Fibroblast of lung (primary cell): Measurements from ENCODE around the gene MORN1. TPM values are rescaled to one million over a fixed set of nuclear protein-coding genes. Genes with fewer than 3 reads are reported as not detected.

Experiments
- DNase-seq, 2 donors: peaks; one replicate each; pipeline versions ENCODE4 v3.0.0 to v3.0.0-alpha.2; 2010; ENCODE audit warnings: low read depth in 2 of 2
- H2AFZ ChIP-seq: 2 replicates; pipeline ENCODE4 v1.5.1; 2012; ENCODE audit warnings: low read length, control low read depth, inconsistent platforms
- H3K27ac ChIP-seq: 2 replicates; pipeline ENCODE4 v1.5.1; 2011; ENCODE audit warnings: low read length, control low read depth; ENCODE audit not compliant: insufficient read depth
- H3K27me3 ChIP-seq: 2 replicates; pipeline ENCODE4 v1.5.1; 2011; ENCODE audit warnings: mild to moderate bottlenecking, low read length; ENCODE audit not compliant: control insufficient read depth, insufficient read depth
- H3K36me3 ChIP-seq: 2 replicates; pipeline ENCODE4 v1.5.1; 2011; ENCODE audit warnings: low read length; ENCODE audit not compliant: control insufficient read depth, insufficient read depth
- H3K4me1 ChIP-seq: 2 replicates; pipeline ENCODE4 v1.5.1; 2011; ENCODE audit warnings: low read length; ENCODE audit not compliant: control insufficient read depth, insufficient read depth; ENCODE audit errors: extremely low read depth
- H3K4me2 ChIP-seq: 2 replicates; pipeline ENCODE4 v1.5.1; 2011; ENCODE audit warnings: low read length, control low read depth; ENCODE audit not compliant: insufficient read depth; ENCODE audit errors: extremely low read depth
- H3K4me3 ChIP-seq, 4 experiments: fragments of 200-600 bp in 1 of 4; sonication (generic) in 1 of 4; replicated peaks in 1 of 4; 2 replicates each; pipeline ENCODE4 v1.5.1; 2011 to 2016; ENCODE audit warnings: low read length in 4 of 4, low read depth in 3 of 4, mild to moderate bottlenecking in 3 of 4, control low read depth in 2 of 4, inconsistent platforms in 1 of 4, mixed read lengths in 1 of 4; ENCODE audit not compliant: insufficient read depth in 1 of 4; ENCODE audit errors: control extremely low read depth in 1 of 4
- H3K79me2 ChIP-seq: 2 replicates; pipeline ENCODE4 v1.5.1; 2012; ENCODE audit warnings: mild to moderate bottlenecking, low read length, inconsistent platforms; ENCODE audit not compliant: control insufficient read depth, insufficient read depth
- H3K9ac ChIP-seq: 2 replicates; pipeline ENCODE4 v1.5.1; 2011; ENCODE audit warnings: mild to moderate bottlenecking, low read length, control low read depth; ENCODE audit not compliant: insufficient read depth
- H3K9me3 ChIP-seq: 2 replicates; pipeline ENCODE4 v1.5.1; 2012; ENCODE audit warnings: low read depth, low read length; ENCODE audit not compliant: control insufficient read depth, insufficient read depth
- H4K20me1 ChIP-seq: 2 replicates; pipeline ENCODE4 v1.5.1; 2011; ENCODE audit warnings: low read length; ENCODE audit not compliant: control insufficient read depth, insufficient read depth; ENCODE audit errors: extremely low read depth
- CTCF ChIP-seq, 2 donors: IDR thresholded peaks in 1 of 2; conservative IDR thresholded peaks in 1 of 2; 1 replicate in 1 of 2; 2 replicates in 1 of 2; pipeline ENCODE4 v1.5.1; 2011 to 2012; ENCODE audit warnings: low read length in 2 of 2, control low read depth in 1 of 2, inconsistent platforms in 1 of 2, low read depth in 1 of 2, mild to moderate bottlenecking in 1 of 2
- EZH2 ChIP-seq: IDR thresholded peaks from 2 replicates; pipeline ENCODE4 v1.5.1; 2012; ENCODE audit warnings: low read length, control low read depth, mild to moderate bottlenecking; ENCODE audit errors: missing control alignments
- polyA plus RNA-seq, 2 donors: library from polyadenylated mRNA; depleted of rRNA in 1 of 2; stranded (reverse) in 1 of 2; unstranded in 1 of 2; fragments of >200 nt; gene quantifications; 2 replicates each; pipeline ENCODE4 v1.2.1, GENCODE V29; 2011 to 2012; ENCODE audit warnings: missing spikeins in 1 of 2
- total RNA-seq: library from RNA; depleted of rRNA; stranded (reverse); fragments of >200 nt; gene quantifications from 2 replicates; pipeline ENCODE4 v1.2.1, GENCODE V29; 2014

The MORN1 gene
- total and polyA plus RNA-seq, 2 donors (not counting 1 experiment from before 2014, with no cell fraction given) = 3.5 to 10.6 TPM

GRCh38 chr1:2383576-2383975 lies 7.8 kb downstream of the MORN1 start:
- H3K36me3 ChIP-seq = no peaks in the 10 kb centered on the region
- no peak overlapping the region for H3K4me3 ChIP-seq
- H2AFZ ChIP-seq = no peak overlapping the region
- no peak overlapping the region for H3K4me2 ChIP-seq
- no peak overlapping the region for H3K9ac ChIP-seq
- no peaks in the 10 kb centered on the region for H3K9me3 ChIP-seq
- H3K4me1 ChIP-seq = no peaks in the 10 kb centered on the region
- no peaks in the 10 kb centered on the region for H4K20me1 ChIP-seq
- TF ChIP-seq EZH2 = no peak
- TF ChIP-seq CTCF (conservative IDR thresholded peaks at IDR 0.05 in 1 of 2, IDR thresholded peaks at IDR 0.05 in 1 of 2; ENCODE audit: low read depth in 1 of 2, low read length in 2 of 2) = no peak
- no peak for DNase-seq
- no peaks in the 10 kb centered on the region for H3K27me3 ChIP-seq
- H3K27ac ChIP-seq = no peak overlapping the region
- no peaks in the 10 kb centered on the region for H3K79me2 ChIP-seq

- Histone ChIP-seq H3K9me3 (no peaks in the 10 kb centered on the region), H3K36me3 (no peaks in the 10 kb centered on the region), H3K4me1 (no peaks in the 10 kb centered on the region), H4K20me1 (no peaks in the 10 kb centered on the region), H2AFZ (no peak overlapping the region), H3K4me2 (no peak overlapping the region), H3K27me3 (no peaks in the 10 kb centered on the region), H3K79me2 (no peaks in the 10 kb centered on the region), H3K4me3 (no peak overlapping the region), H3K9ac (no peak overlapping the region), H3K27ac (no peak overlapping the region)
- DNase-seq = peak; percentile 19 to 25
- TF ChIP-seq CTCF (conservative IDR thresholded peaks at IDR 0.05 in 1 of 2, IDR thresholded peaks at IDR 0.05 in 1 of 2; ENCODE audit: low read depth in 1 of 2, low read length in 2 of 2) = peak; percentile 40 to 63
- TF ChIP-seq EZH2 = no peak
Measured at GRCh38 chr1:2382621-2383361, 8.6 kb downstream of the MORN1 start.

GRCh38 chr1:2381741-2382620 lies 9.4 kb downstream of the MORN1 start:
- Histone ChIP-seq H4K20me1 (no peaks in the 10 kb centered on the region), H3K4me1 (no peaks in the 10 kb centered on the region), H3K4me3 (no peak overlapping the region), H3K79me2 (no peaks in the 10 kb centered on the region), H3K27ac (no peak overlapping the region), H3K9me3 (no peaks in the 10 kb centered on the region), H3K4me2 (no peak overlapping the region), H2AFZ (no peak overlapping the region), H3K36me3 (no peaks in the 10 kb centered on the region), H3K9ac (no peak overlapping the region), H3K27me3 (no peaks in the 10 kb centered on the region)
- no peak for TF ChIP-seq EZH2
- TF ChIP-seq CTCF (conservative IDR thresholded peaks at IDR 0.05 in 1 of 2, IDR thresholded peaks at IDR 0.05 in 1 of 2; ENCODE audit: low read depth in 1 of 2, low read length in 2 of 2) = peak; percentile 82 to 87
- peak; percentile 63 to 74 for DNase-seq
